Spleen (tissue), 11 donors: ENCODE data around the gene OCIAD1. TPM values are rescaled to one million over a fixed set of nuclear protein-coding genes. Genes with fewer than 3 reads are reported as not detected.
A peak's percentile ranks its signal among the peaks of the same experiment; 100 is the strongest.
"Not testable (repeated sequence)": the region's sequence is repeated elsewhere in the genome, so short reads cannot be mapped to it uniquely, and the experiment has no call there.

ENCODE experiments used
- DNase-seq: peaks from one replicate; pipeline ENCODE4 v3.0.0-alpha.2; 2020
- H3K27ac ChIP-seq, 8 donors: fragments of 200-600 bp; sonication (generic) in 7 of 8; 1 replicate in 4 of 8; 2 replicates in 4 of 8; pipeline versions ENCODE4 v1.5.0 to v1.8.0; 2016 to 2021; ENCODE audit warnings: inconsistent platforms in 4 of 8, mild to moderate bottlenecking in 4 of 8, moderate library complexity in 1 of 8
- H3K27me3 ChIP-seq, 7 donors: fragments of 200-600 bp; sonication (generic) in 6 of 7; replicated peaks in 1 of 7; 1 replicate in 4 of 7; 2 replicates in 3 of 7; pipeline versions ENCODE4 v1.5.0 to v1.8.0; 2016 to 2021; ENCODE audit warnings: inconsistent platforms in 3 of 7, mild to moderate bottlenecking in 1 of 7
- H3K36me3 ChIP-seq, 6 donors: fragments of 200-600 bp; sonication (generic) in 5 of 6; 1 replicate in 4 of 6; 2 replicates in 2 of 6; pipeline versions ENCODE4 v1.5.0 to v1.8.0; 2016 to 2021; ENCODE audit warnings: inconsistent platforms in 2 of 6
- H3K4me1 ChIP-seq, 6 donors: fragments of 200-600 bp; sonication (generic) in 5 of 6; 1 replicate in 3 of 6; 2 replicates in 3 of 6; pipeline versions ENCODE4 v1.5.0 to v1.8.0; 2016 to 2021; ENCODE audit warnings: inconsistent platforms in 3 of 6
- H3K4me3 ChIP-seq, 8 donors: fragments of 200-600 bp; sonication (generic) in 7 of 8; 1 replicate in 4 of 8; 2 replicates in 4 of 8; pipeline versions ENCODE4 v1.5.0 to v1.8.0; 2016 to 2021; ENCODE audit warnings: inconsistent platforms in 4 of 8, mild to moderate bottlenecking in 4 of 8, moderate library complexity in 2 of 8
- H3K9me3 ChIP-seq, 8 donors: fragments of 200-600 bp; sonication (generic) in 7 of 8; 1 replicate in 4 of 8; 2 replicates in 4 of 8; pipeline versions ENCODE4 v1.5.0 to v1.8.0; 2016 to 2021; ENCODE audit warnings: inconsistent platforms in 4 of 8
- CTCF ChIP-seq, 11 experiments: fragments of 200-600 bp in 7 of 11; fragments of 450-650 bp in 4 of 11; sonication (generic) in 4 of 11; IDR thresholded peaks in 8 of 11; conservative IDR thresholded peaks in 3 of 11; 1 replicate in 7 of 11; 2 replicates in 4 of 11; pipeline versions ENCODE4 v1.4.0 to v1.8.0; 2016 to 2021; ENCODE audit warnings: antibody characterized with exemption in 11 of 11, inconsistent platforms in 4 of 11, mild to moderate bottlenecking in 1 of 11
- POLR2A ChIP-seq, 3 donors: fragments of 450-650 bp; IDR thresholded peaks; one replicate each; pipeline ENCODE4 v1.5.1; 2017; ENCODE audit warnings: antibody characterized with exemption in 3 of 3, mild to moderate bottlenecking in 1 of 3
- POLR2AphosphoS5 ChIP-seq, 3 donors: sonication (generic); formaldehyde crosslinking; IDR thresholded peaks; one replicate each; pipeline ENCODE4 v1.5.1; 2017; ENCODE audit warnings: antibody characterized with exemption in 3 of 3
- WGBS, 5 donors: extraction: QIAGEN DNeasy Blood & Tissue Kit in 3 of 5; methylation state at CpG; one replicate each; pipeline versions ENCODE4 v1.1.5 to v1.1.7; 2013 to 2018; 5-methylcytosine and 5-hydroxymethylcytosine counted together
- intact Hi-C: fragments of 100-400 bp; cut with DNase I; formaldehyde crosslinking; loops from one replicate; pipeline ENCODE4 v1.15.0; 2023; ENCODE audit warnings: low total_unique reads
- polyA plus RNA-seq, 3 donors: library from polyadenylated mRNA; stranded (reverse); fragments of 200-250 nt; gene quantifications; one replicate each; pipeline ENCODE4 v1.2.1, GENCODE V29; 2013
- total RNA-seq, 7 donors: library from RNA; depleted of rRNA in 3 of 7; stranded (reverse); fragments of >200 nt in 3 of 7; fragmentation: NEBNext Ultra II Directional in 4 of 7; extraction: Animal tissue kit (Norgen Biotek cat#: 25700) in 4 of 7; gene quantifications; one replicate each; pipeline versions ENCODE4 v1.1.0 to v1.2.1, GENCODE V29; 2016 to 2021
- donor health status: healthy with polysubstance abuse.
- donor health status: DM: no; HTN: no; CAD: no; lungs with moderate emphysema.
- donor health status: DM: no; HTN: no; CAD: no.
- donor health status: Bipolar disorder and iron deficiency.
- donor health status: healthy.
- donor health status: DM: no; HTN: no; CAD: no.
- donor health status: DM: yes; HTN: yes; CAD: no.

Gene OCIAD1
- total and polyA plus RNA-seq, 10 donors, result 86.7 to 114 (median 98.6) TPM

- intact Hi-C loops, result no loop called here
- no peaks in the 10 kb centered on the region for H3K27me3 ChIP-seq
- peaks cover 0 to 24% (median 10%) of the 10 kb centered on the region in 6 donors for H3K4me1 ChIP-seq
- no peak overlapping the region for H3K4me3 ChIP-seq
- no peak overlapping the region for H3K27ac ChIP-seq
- H3K9me3 ChIP-seq, result peaks cover 0 to under 1% (median 0%) of the 10 kb centered on the region in 8 donors
- 85 to 96% (median 90%) methylated on average over 5 to 6 of the region's 6 CpGs for WGBS, 5 donors
- DNase-seq, result no peak
- TF ChIP-seq POLR2AphosphoS5 (IDR thresholded peaks at IDR 0.05), result no peak
- TF ChIP-seq POLR2A (IDR thresholded peaks at IDR 0.05), result no peak
- no peak for TF ChIP-seq CTCF (IDR thresholded peaks at IDR 0.05 in 8 of 11, conservative IDR thresholded peaks at IDR 0.05 in 3 of 11)
- H3K36me3 ChIP-seq, result no peaks in the 10 kb centered on the region
Observed at GRCh38 chr4:48816971-48817370, 13.9 kb upstream of the OCIAD1 start.

GRCh38 chr4:48821431-48821830, 9.5 kb upstream of the OCIAD1 start:
- H3K4me3 ChIP-seq, H3K4me1 ChIP-seq, H3K36me3 ChIP-seq, H3K27ac ChIP-seq, DNase-seq, H3K9me3 ChIP-seq, H3K27me3 ChIP-seq, intact Hi-C loops: not testable (repeated sequence)
- WGBS, 5 donors, result 28 to 43% (median 38%) methylated on average over 2 of the region's 2 CpGs

GRCh38 chr4:48827622-48828021, 3.3 kb upstream of the OCIAD1 start:
- Histone ChIP-seq H3K27me3 (no peaks in the 10 kb centered on the region), H3K9me3 (peaks cover 0 to 4% (median 0%) of the 10 kb centered on the region in 8 donors), H3K4me3 (no peak overlapping the region), H3K27ac (no peak overlapping the region), H3K4me1 (peaks cover 3 to 20% (median 15%) of the 10 kb centered on the region in 6 donors), H3K36me3 (peaks cover 0 to under 1% (median 0%) of the 10 kb centered on the region in 6 donors)
- TF ChIP-seq POLR2AphosphoS5 (IDR thresholded peaks at IDR 0.05) (no peak), CTCF (IDR thresholded peaks at IDR 0.05 in 8 of 11, conservative IDR thresholded peaks at IDR 0.05 in 3 of 11) (no peak), POLR2A (IDR thresholded peaks at IDR 0.05) (no peak)
- DNase-seq, result peak; percentile 53
- intact Hi-C loops, result no loop called here
- 93 to 95% (median 93%) methylated on average over 5 of the region's 5 CpGs for WGBS, 5 donors

- H3K9me3 ChIP-seq, result peaks cover 0 to 4% (median 0%) of the 10 kb centered on the region in 8 donors
- peak overlapping the region; percentile 92 to 97 (median 96) for H3K27ac ChIP-seq
- no peak for DNase-seq
- no peaks in the 10 kb centered on the region for H3K27me3 ChIP-seq
- intact Hi-C loops, result loop anchor here (10.0 kb wide), 1 partner anchor 47 kb away; the partner anchor contains the start of gene FRYL
- WGBS, 5 donors, result 0 to 1% (median 0%) methylated on average over 10 of the region's 10 CpGs
- TF ChIP-seq POLR2AphosphoS5 (IDR thresholded peaks at IDR 0.05), result no peak
- TF ChIP-seq CTCF (IDR thresholded peaks at IDR 0.05 in 8 of 11, conservative IDR thresholded peaks at IDR 0.05 in 3 of 11), result no peak
- no peak for TF ChIP-seq POLR2A (IDR thresholded peaks at IDR 0.05)
- peak overlapping the region; percentile 59 to 89 (median 80) for H3K4me3 ChIP-seq
- peaks cover 6 to 41% (median 26%) of the 10 kb centered on the region in 6 donors for H3K4me1 ChIP-seq
- H3K36me3 ChIP-seq, result peaks cover 0 to 40% (median 27%) of the 10 kb centered on the region in 6 donors
Observed at GRCh38 chr4:48831532-48832030, 693 bp downstream of the OCIAD1 start.
